Mesenchymal stem cell (in vitro differentiated cells and primary cell): ENCODE measurements around the gene AHDC1. TPM values are rescaled to one million over a fixed set of nuclear protein-coding genes. Genes with fewer than 3 reads are reported as not detected.

Experiments used
- small RNA-seq: library from polyadenylated mRNA; stranded (forward); fragments of <200 nt; extraction: miRNeasy Mini kit (QIAGEN cat#:217004); gene quantifications from one replicate; pipeline ENCODE3, GENCODE V24; 2013; ENCODE audit warnings: low read depth

AHDC1 gene

Small RNA genes lying within 50 kb of the gene (small RNA-seq; reads per million reads assigned to genes)
- not detected for gene AL031729.1
